HG02970 (cell line): ENCODE data around the gene RNF26.
A peak's percentile ranks its signal among the peaks of the same experiment; 100 is the strongest.
"Not testable (repeated sequence)": the region's sequence is repeated elsewhere in the genome, so short reads cannot be mapped to it uniquely, and the experiment has no call there.

Experiments used
- ATAC-seq: cut with Tn5 transposase; IDR thresholded peaks from one replicate; pipeline ENCODE4 v1.9.1; 2021; ENCODE audit warnings: mild to moderate bottlenecking, moderate library complexity, moderate number of reproducible peaks; ENCODE audit not compliant: unreplicated experiment, low FRiP score

RNF26 gene

DNA sequence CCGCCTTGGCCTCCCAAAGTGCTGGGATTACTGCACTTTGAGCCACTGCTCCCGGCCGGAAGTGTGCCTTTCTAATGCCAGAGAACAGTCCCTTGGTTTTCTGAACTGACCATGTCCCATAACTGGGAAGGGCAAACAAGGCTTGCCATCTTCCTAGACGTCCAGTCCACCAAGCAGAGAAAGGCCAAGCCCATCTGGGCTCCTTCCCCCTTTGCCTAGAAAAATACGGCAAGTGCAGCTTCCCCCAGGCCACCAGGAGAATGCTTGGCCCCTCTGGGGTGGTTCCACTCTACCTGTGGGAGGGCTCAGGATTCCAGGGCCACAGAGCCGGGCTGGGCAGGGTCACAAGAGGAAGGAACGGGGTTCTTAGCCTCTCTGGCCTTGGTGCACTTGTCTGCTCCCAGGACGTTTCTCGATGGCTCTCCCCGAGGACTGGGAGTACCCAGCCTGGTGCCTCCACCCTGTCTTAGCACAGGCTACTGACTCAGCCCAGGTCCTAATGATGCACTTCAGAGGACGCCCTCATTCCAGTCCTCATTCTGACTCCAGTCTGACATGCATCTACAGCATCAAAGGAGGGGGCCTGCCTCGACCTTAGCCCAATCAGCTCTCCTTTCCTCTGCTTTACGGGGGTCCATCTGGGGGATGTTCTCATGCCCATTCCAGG lies 46.0 kb downstream of the RNF26 start:
- ATAC-seq = no peak

- no peak for ATAC-seq
These were observed 46.5 kb downstream of the RNF26 start for GRCh38 chr11:119380827-119381180.

DNA sequence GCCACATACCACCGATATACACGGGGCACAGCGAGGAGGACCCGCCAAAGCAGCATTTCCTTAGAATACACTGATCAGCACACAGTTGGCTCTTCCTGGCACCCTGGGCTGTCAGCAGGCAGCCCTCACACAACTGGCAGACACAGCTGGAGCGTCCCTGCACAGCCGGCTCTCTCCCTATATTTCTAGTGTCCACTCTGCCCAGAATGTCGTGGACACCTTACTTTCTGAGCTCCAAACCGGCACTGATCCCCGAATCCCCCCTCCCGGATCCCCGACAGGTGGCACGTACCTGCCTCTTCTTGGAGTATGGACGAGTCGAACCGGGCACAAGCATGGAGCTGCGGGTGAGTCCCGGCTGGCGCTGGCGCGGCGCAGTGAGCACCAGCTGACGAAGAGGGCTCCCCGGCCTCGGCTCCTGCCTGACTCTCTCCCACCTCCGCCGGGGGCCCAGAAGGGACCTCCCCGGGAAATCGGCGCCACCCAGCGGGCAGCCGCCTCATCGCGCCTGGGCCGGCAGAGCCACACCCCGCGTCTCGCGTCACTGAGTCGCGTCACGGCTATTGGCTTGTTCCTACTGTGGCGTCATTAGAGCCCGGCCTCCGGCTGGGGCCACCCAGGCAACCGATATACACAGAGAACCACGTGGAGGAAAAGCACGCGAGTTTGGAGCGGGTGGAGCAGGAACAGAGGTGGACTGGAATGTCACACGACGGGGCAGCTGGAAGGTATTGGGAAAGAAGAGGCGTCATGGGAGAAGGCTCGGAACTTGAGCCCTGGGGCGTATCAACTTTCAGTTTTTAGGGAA lies 47.1 kb downstream of the RNF26 start, which contains the start of gene USP2:
TSS of gene USP2 (minus strand) at position 510 of the 808 bp plus-strand sequence. CDS start 8,210 bp downstream, outside the sequence.
- peak; percentile 83 for ATAC-seq

GRCh38 chr11:119382101-119382500 lies 47.8 kb downstream of the RNF26 start:
- ATAC-seq = no peak

DNA sequence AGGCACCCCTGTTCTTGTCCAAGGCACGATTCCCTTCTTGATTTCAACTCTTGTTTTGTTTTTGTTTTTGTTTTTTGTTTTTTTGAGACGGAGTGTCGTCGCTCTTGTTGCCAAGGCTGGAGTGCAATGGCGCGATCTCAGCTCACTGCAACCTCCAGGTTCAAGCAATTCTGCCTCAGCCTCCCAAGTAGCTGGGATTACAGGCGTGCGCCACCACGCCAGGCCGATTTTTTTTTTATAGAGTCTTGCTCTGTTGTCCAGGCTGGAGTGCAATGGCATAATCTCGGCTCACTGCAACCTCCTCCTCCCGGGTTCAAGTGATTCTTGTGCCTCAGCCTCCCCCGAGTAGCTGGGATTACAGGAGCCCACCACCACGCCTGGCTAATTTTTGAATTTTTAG lies 48.2 kb downstream of the RNF26 start:
- ATAC-seq = not testable (repeated sequence)

DNA sequence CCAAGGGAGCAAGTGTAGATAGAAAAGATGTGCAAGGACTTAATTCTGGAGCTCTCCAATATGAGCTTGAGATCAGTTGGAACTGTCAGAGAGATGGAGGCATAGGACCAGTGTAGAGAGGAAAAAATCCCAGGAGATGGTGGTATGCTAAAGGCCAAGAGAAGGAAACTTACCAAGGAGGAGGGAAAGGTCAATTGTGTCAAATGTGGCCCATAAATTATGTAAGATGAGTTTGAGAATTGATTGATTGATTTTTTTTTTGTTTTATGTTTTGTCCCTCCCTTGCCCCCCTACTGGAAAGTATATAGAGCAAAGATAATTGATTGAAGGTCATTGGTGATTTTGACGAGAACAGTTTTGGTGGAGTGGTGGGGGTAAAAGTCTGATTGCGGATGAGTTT lies 50.0 kb downstream of the RNF26 start:
- no peak for ATAC-seq
